ENCODE data around the gene CSDE1.

CSDE1 gene

GRCh38 chr1:114745291-114745690, 12.5 kb downstream of the CSDE1 start:
- H3K4me3 ChIP-seq (ENCODE audit: low read depth, low read length) = no peak overlapping the region
- no peak for TF ChIP-seq CTCF (IDR thresholded peaks at IDR 0.05; ENCODE audit: borderline replicate concordance, insufficient read depth, low read depth, low read length)

GRCh38 chr1:114741963-114742746, 15.6 kb downstream of the CSDE1 start:
- TF ChIP-seq CTCF (IDR thresholded peaks at IDR 0.05; ENCODE audit: borderline replicate concordance, insufficient read depth, low read depth, low read length) = no peak
- no peak overlapping the region for H3K4me3 ChIP-seq (ENCODE audit: low read depth, low read length)

- no peak for TF ChIP-seq CTCF (IDR thresholded peaks at IDR 0.05; ENCODE audit: borderline replicate concordance, insufficient read depth, low read depth, low read length)
- no peak overlapping the region for H3K4me3 ChIP-seq (ENCODE audit: low read depth, low read length)
Measured at GRCh38 chr1:114740331-114740730, 17.5 kb downstream of the CSDE1 start.

- H3K4me3 ChIP-seq (ENCODE audit: low read depth, low read length) = no peak overlapping the region
- TF ChIP-seq CTCF (IDR thresholded peaks at IDR 0.05; ENCODE audit: borderline replicate concordance, insufficient read depth, low read depth, low read length) = no peak
Measured at GRCh38 chr1:114737314-114737849, 20.4 kb downstream of the CSDE1 start.

- TF ChIP-seq CTCF (IDR thresholded peaks at IDR 0.05; ENCODE audit: borderline replicate concordance, insufficient read depth, low read depth, low read length) = no peak
Measured at GRCh38 chr1:114735479-114735878, 22.3 kb downstream of the CSDE1 start.

GRCh38 chr1:114729782-114730181, 28.0 kb downstream of the CSDE1 start:
- no peak for TF ChIP-seq CTCF (IDR thresholded peaks at IDR 0.05; ENCODE audit: borderline replicate concordance, insufficient read depth, low read depth, low read length)
- no peak overlapping the region for H3K4me3 ChIP-seq (ENCODE audit: low read depth, low read length)

More at GRCh38 chr1:114735479-114735878, 22.3 kb downstream of the CSDE1 start:
- H3K4me3 ChIP-seq (ENCODE audit: low read depth, low read length) = no peak overlapping the region

- TF ChIP-seq CTCF (IDR thresholded peaks at IDR 0.05; ENCODE audit: borderline replicate concordance, insufficient read depth, low read depth, low read length) = no peak
- no peak overlapping the region for H3K4me3 ChIP-seq (ENCODE audit: low read depth, low read length)
Measured at GRCh38 chr1:114728553-114728952, 29.2 kb downstream of the CSDE1 start.
